K562 (cell line): ENCODE results near the gene USP1. TPM values are rescaled to one million over a fixed set of nuclear protein-coding genes. Genes with fewer than 3 reads are reported as not detected.

Experiments used
- ATAC-seq: fragments of 200-7000 bp; cut with Tn5 transposase; 3 replicates; pipeline ENCODE4 v1.9.1; 2020; ENCODE audit warnings: moderate library complexity
- BruUV-seq: library from RNA; stranded (reverse); fragments of 400-500 nt; replicated peaks from 2 replicates; lab custom pipeline; 2021; lab: Mats Ljungman, UMichigan
- CTCF ChIA-PET: fragments of 300-600 bp; formaldehyde crosslinking; extraction: SDS; loops from one replicate; lab custom pipeline; 2021; ENCODE audit warnings: low intra/inter-chr PET ratio; lab: Yijun Ruan, JAX
- POLR2A ChIA-PET: fragments of 300-600, 350-650 bp; sonication (Branson Sonifier 250); formaldehyde crosslinking; extraction: SDS; loops from one replicate; lab custom pipeline; 2021; ENCODE audit warnings: antibody characterized with exemption, inconsistent platforms; lab: Yijun Ruan, JAX
- DNase-seq, 4 experiments: peaks; one replicate each; pipeline versions ENCODE4 v3.0.0 to v3.0.0-alpha.2; 2011 to 2018; ENCODE audit warnings: low spot score in 3 of 4, mixed read lengths in 3 of 4; ENCODE audit errors: extremely low read depth in 1 of 4
- FAIRE-seq: peaks from 2 replicates; lab custom pipeline; 2011; peaks lifted over from hg19 to GRCh38; lab: Jason Lieb, UNC
- H2AFZ ChIP-seq: 2 replicates; pipeline ENCODE4 v1.6.0; 2011; ENCODE audit warnings: low read depth, low read length, control low read depth, inconsistent platforms
- H3K27ac ChIP-seq: fragments of 200-600 bp; 3 replicates; pipeline ENCODE4 v1.8.0; 2011; ENCODE audit warnings: low read depth, mild to moderate bottlenecking, control low read depth, inconsistent platforms, low read length, moderate library complexity, mixed read lengths; ENCODE audit errors: extremely low read depth
- H3K27me3 ChIP-seq, 2 experiments: fragments of 300-600 bp in 1 of 2; 2 replicates in 1 of 2; 3 replicates in 1 of 2; pipeline versions ENCODE4 v1.6.0 to v1.8.0; 2011; ENCODE audit warnings: inconsistent platforms in 2 of 2, low read length in 2 of 2, mild to moderate bottlenecking in 1 of 2, mixed read lengths in 1 of 2, moderate library complexity in 1 of 2; ENCODE audit not compliant: control insufficient read depth in 2 of 2, insufficient read depth in 2 of 2
- H3K36me3 ChIP-seq: fragments of 300-600 bp; 3 replicates; pipeline ENCODE4 v1.8.0; 2011; ENCODE audit warnings: mild to moderate bottlenecking, low read length, inconsistent platforms; ENCODE audit not compliant: control insufficient read depth, insufficient read depth
- H3K4me1 ChIP-seq, 2 experiments: fragments of 200-600 bp in 1 of 2; replicated peaks in 1 of 2; 2 replicates in 1 of 2; 3 replicates in 1 of 2; pipeline versions ENCODE4 v1.5.1 to v1.8.0; 2011; ENCODE audit warnings: inconsistent platforms in 2 of 2, low read length in 2 of 2, mild to moderate bottlenecking in 1 of 2, mixed read lengths in 1 of 2, moderate library complexity in 1 of 2; ENCODE audit not compliant: control insufficient read depth in 2 of 2, insufficient read depth in 2 of 2
- H3K4me2 ChIP-seq: 2 replicates; pipeline ENCODE4 v1.6.1; 2011; ENCODE audit warnings: low read length, control low read depth, inconsistent platforms, mixed read lengths; ENCODE audit not compliant: insufficient read depth
- H3K4me3 ChIP-seq: fragments of 200-600 bp; sonication (generic), shearing (Covaris generic); 2 replicates; pipeline ENCODE4 v1.5.1; 2016; ENCODE audit warnings: control low read depth, inconsistent platforms
- H3K79me2 ChIP-seq: fragments of 200-600 bp; 3 replicates; pipeline ENCODE4 v1.8.0; 2011; ENCODE audit warnings: low read length, inconsistent platforms; ENCODE audit not compliant: control insufficient read depth, insufficient read depth
- H3K9ac ChIP-seq, 2 experiments: 2 replicates each; pipeline versions ENCODE4 v1.6.0 to v1.6.1; 2011; ENCODE audit warnings: low read depth in 2 of 2, low read length in 2 of 2, control low read depth in 1 of 2, inconsistent platforms in 1 of 2, mild to moderate bottlenecking in 1 of 2, mixed read lengths in 1 of 2; ENCODE audit not compliant: insufficient read depth in 1 of 2
- H3K9me1 ChIP-seq: one replicate; pipeline ENCODE4 v1.6.0; 2011; ENCODE audit warnings: inconsistent platforms, mild to moderate bottlenecking, low read length, moderate library complexity; ENCODE audit not compliant: control insufficient read depth, insufficient read depth
- H3K9me3 ChIP-seq: replicated peaks from 2 replicates; pipeline ENCODE4 v1.5.1; 2011; ENCODE audit warnings: low read depth, low read length, inconsistent platforms; ENCODE audit not compliant: control insufficient read depth, insufficient read depth
- H4K20me1 ChIP-seq: replicated peaks from 2 replicates; pipeline ENCODE4 v1.6.1; 2011; ENCODE audit warnings: low read length, inconsistent platforms, mixed read lengths; ENCODE audit not compliant: control insufficient read depth, insufficient read depth
- ETV5 ChIP-seq: sonication (generic); formaldehyde crosslinking; IDR thresholded peaks from 2 replicates; pipeline ENCODE4 v1.4.0; 2020; ENCODE audit warnings: low read depth, mild to moderate bottlenecking, missing genetic modification reagents
- KLF6 ChIP-seq: fragments of 250-450 bp; sonication (Bioruptor Pico); IDR thresholded peaks from 2 replicates; pipeline ENCODE4 v1.4.0; 2020; ENCODE audit warnings: mild to moderate bottlenecking, moderate library complexity, borderline replicate concordance
- MYNN ChIP-seq, 2 experiments: sonication (generic); formaldehyde crosslinking in 1 of 2; IDR thresholded peaks; 2 replicates each; pipeline versions ENCODE4 v1.5.0 to v1.6.1; 2016 to 2020; ENCODE audit warnings: antibody characterized with exemption in 1 of 2, missing genetic modification reagents in 1 of 2
- WGBS: fragments of 100-300 bp; shearing (Covaris generic); methylation state at CpG from one replicate; pipeline ENCODE4 v1.1.6; 2016; ENCODE audit warnings: low coverage, mixed read lengths; ENCODE audit not compliant: insufficient coverage; ENCODE audit errors: missing lambda C conversion rate; 5-methylcytosine and 5-hydroxymethylcytosine counted together
- in situ Hi-C: fragments of 300-500 bp; cut with MboI; formaldehyde crosslinking; loops from 4 replicates; pipeline ENCODE4 v1.15.0; 2018; ENCODE audit warnings: inconsistent platforms, mixed read lengths
- intact Hi-C: fragments of 100-400 bp; cut with micrococcal nuclease; formaldehyde crosslinking; loops from 2 replicates; pipeline ENCODE4 v1.14.2; 2022
- polyA plus RNA-seq, 8 experiments: library from polyadenylated mRNA; depleted of rRNA in 4 of 8; stranded (reverse) in 5 of 8; unstranded in 3 of 8; fragments of >200 nt; fragmentation: Nextera tagmentation in 2 of 8; fragmentation: Illumina TruSeq in 1 of 8; extraction: Ambion mirVana in 2 of 8; extraction: Trizol in 1 of 8; gene quantifications; 2 replicates each; pipeline versions ENCODE4 v1.2.1 to v1.2.3, GENCODE V29; 2011 to 2014; ENCODE audit warnings: inconsistent platforms in 1 of 8, missing spikeins in 1 of 8
- total RNA-seq, 7 experiments: library from RNA; depleted of rRNA in 6 of 7; stranded (reverse); fragments of >200 nt in 6 of 7; fragmentation: Illumina TruSeq in 2 of 7; extraction: Trizol in 2 of 7; gene quantifications; 2 replicates each; pipeline versions ENCODE4 v1.2.1 to v1.2.3, GENCODE V29; 2011 to 2021; ENCODE audit warnings: low replicate concordance in 1 of 7
- TF ChIP-seq, protein P1 (sequence below): sonication (generic); formaldehyde crosslinking; IDR thresholded peaks from 2 replicates; pipeline ENCODE4 v1.9.0; 2022; ENCODE audit warnings: mild to moderate bottlenecking, missing genetic modification reagents

Gene USP1
- total and polyA plus RNA-seq, 9 of the 15 experiments (the other 6 are each of a cell fraction or from before 2014, with no cell fraction given) = 27.3 to 87.9 (median 51.7) TPM

DNA sequence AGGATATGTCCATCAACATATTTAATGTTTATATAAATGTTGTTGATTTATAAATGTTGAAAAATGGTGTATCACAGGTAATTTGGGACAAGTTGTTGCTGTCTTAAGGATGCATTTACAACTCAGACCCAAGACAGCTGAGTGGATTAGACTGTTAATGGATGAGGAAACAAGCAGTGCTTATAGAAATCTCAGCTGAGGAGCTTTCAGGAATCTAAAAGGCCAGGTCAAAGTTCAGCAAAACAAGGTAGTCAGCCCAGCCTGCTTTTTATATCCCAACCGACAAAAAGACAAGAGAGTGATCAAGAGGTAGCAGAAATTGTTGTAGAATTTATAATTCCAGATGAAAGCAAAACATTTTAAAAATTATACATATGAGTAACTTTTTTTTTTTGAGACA is 16.6 kb upstream of the USP1 start:
- in situ Hi-C loops (no loop called here), intact Hi-C loops (no loop called here)
- no peaks in the 10 kb centered on the region for H3K9me3 ChIP-seq
- no peak for DNase-seq
- no peaks in the 10 kb centered on the region for H4K20me1 ChIP-seq
- H3K79me2 ChIP-seq = no peaks in the 10 kb centered on the region
- 0% methylated on average over 1 of the region's 1 CpG for WGBS
- TF ChIP-seq KLF6 = no peak
- TF ChIP-seq MYNN (IDR thresholded peaks at IDR 0.05) = no peak
- no peak for TF ChIP-seq MYNN (CRISPR knock-in tag; IDR thresholded peaks at IDR 0.05)
- no peak for TF ChIP-seq ETV5 (CRISPR knock-in tag)
- TF ChIP-seq, protein P1, sequence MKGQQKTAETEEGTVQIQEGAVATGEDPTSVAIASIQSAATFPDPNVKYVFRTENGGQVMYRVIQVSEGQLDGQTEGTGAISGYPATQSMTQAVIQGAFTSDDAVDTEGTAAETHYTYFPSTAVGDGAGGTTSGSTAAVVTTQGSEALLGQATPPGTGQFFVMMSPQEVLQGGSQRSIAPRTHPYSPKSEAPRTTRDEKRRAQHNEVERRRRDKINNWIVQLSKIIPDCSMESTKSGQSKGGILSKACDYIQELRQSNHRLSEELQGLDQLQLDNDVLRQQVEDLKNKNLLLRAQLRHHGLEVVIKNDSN (CRISPR knock-in tag) = no peak
- no peak overlapping the region for H2AFZ ChIP-seq
- no peak overlapping the region for H3K4me3 ChIP-seq
- H3K4me2 ChIP-seq = no peak overlapping the region
- ATAC-seq = no peak
- no peaks in the 10 kb centered on the region for H3K9me1 ChIP-seq
- no TSS peak for BruUV-seq
- H3K9ac ChIP-seq = no peak overlapping the region
- ChIA-PET POLR2A (no interaction called here), CTCF (no interaction called here)
- peaks cover 0 to 13% of the 10 kb centered on the region in 2 experiments; a peak in 2 of 5 replicates for H3K4me1 ChIP-seq
- H3K27me3 ChIP-seq = peaks cover 3 to 9% of the 10 kb centered on the region in 2 experiments; a peak in 3 of 5 replicates
- no peaks in the 10 kb centered on the region for H3K36me3 ChIP-seq
- no peak for FAIRE-seq
- no peak overlapping the region for H3K27ac ChIP-seq
